GM12892 (cell line): ENCODE results near the gene LITAF.

Experiments
- POLR2A ChIP-seq: IDR thresholded peaks from 2 replicates; pipeline ENCODE4 v1.6.1; 2011; ENCODE audit warnings: low read depth, low read length, control low read depth
- POLR2AphosphoS5 ChIP-seq: IDR thresholded peaks from 2 replicates; pipeline ENCODE4 v1.6.1; 2011; ENCODE audit warnings: low read depth, low read length, control low read depth
- TAF1 ChIP-seq: IDR thresholded peaks from 2 replicates; pipeline ENCODE4 v1.6.1; 2011; ENCODE audit warnings: low read depth, mild to moderate bottlenecking, control low read depth, low read length, borderline replicate concordance

- TF ChIP-seq POLR2AphosphoS5 (no peak), TAF1 (no peak), POLR2A (no peak)
These were observed 25.3 kb downstream of the LITAF start for GRCh38 chr16:11561454-11561805.
